Trophoblast cell (in vitro differentiated cells and primary cell): ENCODE data around the gene ZNF467.
A peak's percentile ranks its signal among the peaks of the same experiment; 100 is the strongest.

Experiments
- DNase-seq, 2 donors: peaks; one replicate each; pipeline ENCODE4 v3.0.0-alpha.2; 2016
- H2AFZ ChIP-seq: 2 replicates; pipeline ENCODE4 v1.6.1; 2013; ENCODE audit warnings: low read length, moderate library complexity, mild to moderate bottlenecking; ENCODE audit not compliant: insufficient read depth, poor library complexity
- H2AK5ac ChIP-seq: 2 replicates; pipeline ENCODE4 v1.6.1; 2013; ENCODE audit warnings: mild to moderate bottlenecking, low read length
- H2BK120ac ChIP-seq: 2 replicates; pipeline ENCODE4 v1.6.1; 2013; ENCODE audit warnings: low read length, mild to moderate bottlenecking, moderate library complexity; ENCODE audit not compliant: insufficient read depth, poor library complexity
- H2BK12ac ChIP-seq: 2 replicates; pipeline ENCODE4 v1.6.1; 2013; ENCODE audit warnings: mild to moderate bottlenecking, low read length, moderate library complexity
- H2BK5ac ChIP-seq: 2 replicates; pipeline ENCODE4 v1.6.1; 2013; ENCODE audit warnings: low read length, low read depth, moderate library complexity, mild to moderate bottlenecking; ENCODE audit not compliant: poor library complexity
- H3K14ac ChIP-seq: 2 replicates; pipeline ENCODE4 v1.6.1; 2013; ENCODE audit warnings: mild to moderate bottlenecking, low read length
- H3K18ac ChIP-seq: 2 replicates; pipeline ENCODE4 v1.6.1; 2013; ENCODE audit warnings: mild to moderate bottlenecking, low read length
- H3K23ac ChIP-seq: 2 replicates; pipeline ENCODE4 v1.6.1; 2013; ENCODE audit warnings: low read length
- H3K27ac ChIP-seq: 2 replicates; pipeline ENCODE4 v1.5.1; 2013; ENCODE audit warnings: low read depth, mild to moderate bottlenecking, inconsistent platforms, low read length, moderate library complexity
- H3K27me3 ChIP-seq: 2 replicates; pipeline ENCODE4 v1.6.1; 2013; ENCODE audit warnings: inconsistent platforms, mild to moderate bottlenecking, low read length, moderate library complexity; ENCODE audit not compliant: insufficient read depth
- H3K36me3 ChIP-seq, 2 experiments: 1 replicate in 1 of 2; 2 replicates in 1 of 2; pipeline ENCODE4 v1.6.1; 2013; ENCODE audit warnings: low read length in 2 of 2, mild to moderate bottlenecking in 2 of 2, moderate library complexity in 1 of 2; ENCODE audit not compliant: insufficient read depth in 2 of 2, control insufficient read depth in 1 of 2
- H3K4ac ChIP-seq: 2 replicates; pipeline ENCODE4 v1.6.1; 2013; ENCODE audit warnings: low read depth, mild to moderate bottlenecking, low read length, moderate library complexity
- H3K4me1 ChIP-seq, 2 experiments: 1 replicate in 1 of 2; 2 replicates in 1 of 2; pipeline ENCODE4 v1.6.1; 2013; ENCODE audit warnings: low read length in 2 of 2, mild to moderate bottlenecking in 2 of 2, moderate library complexity in 1 of 2; ENCODE audit not compliant: insufficient read depth in 2 of 2, control insufficient read depth in 1 of 2
- H3K4me2 ChIP-seq: 2 replicates; pipeline ENCODE4 v1.6.1; 2013; ENCODE audit warnings: inconsistent platforms, mild to moderate bottlenecking, low read length, moderate library complexity
- H3K4me3 ChIP-seq: 2 replicates; pipeline ENCODE4 v1.5.1; 2013; ENCODE audit warnings: mild to moderate bottlenecking, low read depth, low read length, inconsistent platforms
- H3K79me1 ChIP-seq: one replicate; pipeline ENCODE4 v1.6.1; 2013; ENCODE audit warnings: low read length
- H3K79me2 ChIP-seq: 2 replicates; pipeline ENCODE4 v1.6.1; 2013; ENCODE audit warnings: low read length, mild to moderate bottlenecking; ENCODE audit not compliant: control insufficient read depth, insufficient read depth, poor library complexity
- H3K9ac ChIP-seq: 2 replicates; pipeline ENCODE4 v1.6.1; 2013; ENCODE audit warnings: mild to moderate bottlenecking, low read length
- H3K9me3 ChIP-seq: 2 replicates; pipeline ENCODE4 v1.6.1; 2013; ENCODE audit warnings: low read depth, mild to moderate bottlenecking, control low read depth, inconsistent platforms, low read length; ENCODE audit not compliant: insufficient read depth
- H4K12ac ChIP-seq: 2 replicates; pipeline ENCODE4 v1.6.1; 2013; ENCODE audit warnings: low read depth, mild to moderate bottlenecking, low read length, moderate library complexity
- H4K8ac ChIP-seq: 2 replicates; pipeline ENCODE4 v1.6.1; 2013; ENCODE audit warnings: low read depth, mild to moderate bottlenecking, low read length, moderate library complexity
- H4K91ac ChIP-seq: one replicate; pipeline ENCODE4 v1.6.1; 2013; ENCODE audit warnings: low read depth, mild to moderate bottlenecking, low read length, moderate library complexity
- WGBS: extraction: QIAGEN DNeasy Blood & Tissue Kit; methylation state at CpG from one replicate; pipeline ENCODE4 v1.1.7; 2013; ENCODE audit warnings: missing lambda C conversion rate; ENCODE audit not compliant: insufficient read length, insufficient coverage; ENCODE audit errors: extremely low coverage; 5-methylcytosine and 5-hydroxymethylcytosine counted together

ZNF467 gene

GRCh38 chr7:149717481-149717880 is 55.9 kb downstream of the ZNF467 start:
- Histone ChIP-seq H4K91ac (no peak overlapping the region), H3K14ac (no peak overlapping the region), H2BK5ac (no peak overlapping the region), H3K18ac (peak overlapping the region; percentile 25), H2AFZ (no peak overlapping the region), H3K27me3 (no peaks in the 10 kb centered on the region), H3K4me3 (no peak overlapping the region), H3K23ac (no peak overlapping the region), H4K12ac (no peak overlapping the region), H3K27ac (no peak overlapping the region), H3K79me2 (peaks cover 9% of the 10 kb centered on the region), H3K4me1 (peaks cover 31 to 39% of the 10 kb centered on the region in 2 experiments), H2BK120ac (no peak overlapping the region), H3K9ac (no peak overlapping the region), H3K4ac (peak overlapping the region; percentile 30), H3K79me1 (peaks cover 14% of the 10 kb centered on the region), H3K36me3 (peaks cover 23 to 24% of the 10 kb centered on the region in 2 experiments), H4K8ac (no peak overlapping the region), H3K4me2 (no peak overlapping the region), H3K9me3 (no peaks in the 10 kb centered on the region), H2AK5ac (no peak overlapping the region), H2BK12ac (no peak overlapping the region)
- no CpG with 5 or more reads among the region's 5 CpGs for WGBS
- no peak for DNase-seq

- Histone ChIP-seq H2BK5ac (no peak overlapping the region), H3K14ac (no peak overlapping the region), H2BK12ac (peak overlapping the region; percentile 25), H2AK5ac (no peak overlapping the region), H3K9ac (no peak overlapping the region), H4K8ac (no peak overlapping the region), H3K4me2 (no peak overlapping the region), H3K4me3 (no peak overlapping the region), H3K23ac (no peak overlapping the region), H2BK120ac (no peak overlapping the region), H3K18ac (peak overlapping the region; percentile 29), H3K27me3 (no peaks in the 10 kb centered on the region), H3K9me3 (no peaks in the 10 kb centered on the region), H3K79me1 (peaks cover 14% of the 10 kb centered on the region), H3K27ac (no peak overlapping the region), H4K12ac (no peak overlapping the region), H2AFZ (no peak overlapping the region), H3K36me3 (peaks cover 18 to 19% of the 10 kb centered on the region in 2 experiments), H3K4ac (peak overlapping the region; percentile 17), H3K79me2 (peaks cover 9% of the 10 kb centered on the region), H4K91ac (no peak overlapping the region), H3K4me1 (peaks cover 31 to 39% of the 10 kb centered on the region in 2 experiments)
- no peak for DNase-seq
- WGBS = no CpG with 5 or more reads among the region's 4 CpGs
These were observed 56.5 kb downstream of the ZNF467 start for GRCh38 chr7:149716932-149717307.

GRCh38 chr7:149716007-149716931 is 57.1 kb downstream of the ZNF467 start:
- WGBS = no CpG with 5 or more reads among the region's 11 CpGs
- Histone ChIP-seq H3K27ac (peak overlapping the region; percentile 49), H4K91ac (peak overlapping the region; percentile 15), H3K36me3 (peaks cover 12 to 14% of the 10 kb centered on the region in 2 experiments), H3K14ac (peak overlapping the region; percentile 83), H2BK12ac (no peak overlapping the region), H2BK120ac (no peak overlapping the region), H2AFZ (no peak overlapping the region), H3K4me2 (peak overlapping the region; percentile 94), H3K9ac (no peak overlapping the region), H3K18ac (peak overlapping the region; percentile 68), H3K27me3 (no peaks in the 10 kb centered on the region), H3K79me2 (peaks cover 9% of the 10 kb centered on the region), H2AK5ac (no peak overlapping the region), H4K12ac (no peak overlapping the region), H2BK5ac (peak overlapping the region; percentile 13), H3K4me1 (peaks cover 31 to 39% of the 10 kb centered on the region in 2 experiments), H3K79me1 (peaks cover 14% of the 10 kb centered on the region), H3K9me3 (no peaks in the 10 kb centered on the region), H3K4me3 (no peak overlapping the region), H3K4ac (peak overlapping the region; percentile 49), H3K23ac (no peak overlapping the region), H4K8ac (no peak overlapping the region)
- peak in 1 of 2 donors; percentile 11 for DNase-seq

GRCh38 chr7:149715476-149715875 is 57.9 kb downstream of the ZNF467 start:
- no peak for DNase-seq
- peak overlapping the region; percentile 81 for H4K91ac ChIP-seq
- H3K4me2 ChIP-seq = peak overlapping the region; percentile 94
- H3K79me1 ChIP-seq = peaks cover 14% of the 10 kb centered on the region
- peak overlapping the region; percentile 96 for H3K4me3 ChIP-seq
- H3K9me3 ChIP-seq = peaks cover 1% of the 10 kb centered on the region
- no peak overlapping the region for H3K27ac ChIP-seq
- H3K4me1 ChIP-seq = peaks cover 31 to 38% of the 10 kb centered on the region in 2 experiments
- peaks cover 9% of the 10 kb centered on the region for H3K79me2 ChIP-seq
- peak overlapping the region; percentile 1 for H2BK12ac ChIP-seq
- H2BK5ac ChIP-seq = peak overlapping the region; percentile 13
- peak overlapping the region; percentile 46 for H4K12ac ChIP-seq
- no peak overlapping the region for H2AFZ ChIP-seq
- H3K4ac ChIP-seq = peak overlapping the region; percentile 77
- no CpG with 5 or more reads among the region's 8 CpGs for WGBS
- H2AK5ac ChIP-seq = peak overlapping the region; percentile 60
- H3K18ac ChIP-seq = peak overlapping the region; percentile 81
- no peak overlapping the region for H3K23ac ChIP-seq
- H3K36me3 ChIP-seq = peaks cover 5 to 6% of the 10 kb centered on the region in 2 experiments
- no peaks in the 10 kb centered on the region for H3K27me3 ChIP-seq
- peak overlapping the region; percentile 87 for H3K9ac ChIP-seq
- peak overlapping the region; percentile 32 for H4K8ac ChIP-seq
- peak overlapping the region; percentile 83 for H3K14ac ChIP-seq
- H2BK120ac ChIP-seq = peak overlapping the region; percentile 78
